Right atrium auricular region (tissue), 2 donors: ENCODE results near the gene LARGE2. TPM values are rescaled to one million over a fixed set of nuclear protein-coding genes. Genes with fewer than 3 reads are reported as not detected.
A peak's percentile ranks its signal among the peaks of the same experiment; 100 is the strongest.

Experiments used
- DNase-seq: peaks from one replicate; pipeline ENCODE4 v3.0.0-alpha.2; 2019; ENCODE audit warnings: low spot score
- H3K27ac ChIP-seq, 2 donors: fragments of 200-600 bp; sonication (generic); 1 replicate in 1 of 2; 2 replicates in 1 of 2; pipeline ENCODE4 v1.5.1; 2016 to 2019
- H3K27me3 ChIP-seq, 2 donors: fragments of 200-600 bp; sonication (generic); one replicate each; pipeline versions ENCODE4 v1.5.1 to v1.6.0; 2017 to 2019
- H3K36me3 ChIP-seq: fragments of 200-600 bp; sonication (generic); one replicate; pipeline ENCODE4 v1.5.1; 2016
- H3K4me1 ChIP-seq, 2 donors: fragments of 200-600 bp; sonication (generic); one replicate each; pipeline versions ENCODE4 v1.5.1 to v1.6.0; 2017 to 2019
- H3K4me3 ChIP-seq, 2 donors: fragments of 200-600 bp; sonication (generic); 1 replicate in 1 of 2; 2 replicates in 1 of 2; pipeline ENCODE4 v1.5.1; 2017 to 2019; ENCODE audit warnings: mild to moderate bottlenecking in 1 of 2, moderate library complexity in 1 of 2
- H3K9me3 ChIP-seq, 2 donors: fragments of 200-600 bp; sonication (generic); one replicate each; pipeline ENCODE4 v1.5.1; 2019
- CTCF ChIP-seq, 2 donors: fragments of 200-600 bp; sonication (generic); IDR thresholded peaks; one replicate each; pipeline ENCODE4 v1.5.1; 2019; ENCODE audit warnings: antibody characterized with exemption in 2 of 2
- total RNA-seq, 2 donors: library from RNA; depleted of rRNA; stranded (reverse); fragments of >200 nt; gene quantifications; one replicate each; pipeline ENCODE4 v1.1.0, GENCODE V29; 2016

LARGE2 gene
- total RNA-seq, 2 donors from 2014 or later: 0.51 TPM; not detected in 1

GRCh38 chr11:45880772-45881570, 41.5 kb upstream of the LARGE2 start:
- peaks cover 60% of the 10 kb centered on the region for H3K36me3 ChIP-seq
- H3K9me3 ChIP-seq: no peaks in the 10 kb centered on the region
- H3K4me1 ChIP-seq: peaks cover 0 to 13% of the 10 kb centered on the region in 2 donors
- TF ChIP-seq CTCF (IDR thresholded peaks at IDR 0.05): no peak
- no peak for DNase-seq
- no peaks in the 10 kb centered on the region for H3K27me3 ChIP-seq
- no peak overlapping the region for H3K4me3 ChIP-seq
- no peak overlapping the region for H3K27ac ChIP-seq

- H3K9me3 ChIP-seq: no peaks in the 10 kb centered on the region
- H3K4me3 ChIP-seq: no peak overlapping the region
- H3K36me3 ChIP-seq: peaks cover 52% of the 10 kb centered on the region
- H3K4me1 ChIP-seq: peaks cover 0 to 14% of the 10 kb centered on the region in 2 donors
- no peaks in the 10 kb centered on the region for H3K27me3 ChIP-seq
- TF ChIP-seq CTCF (IDR thresholded peaks at IDR 0.05): no peak
- no peak overlapping the region for H3K27ac ChIP-seq
- DNase-seq: no peak
Observed at GRCh38 chr11:45881708-45882368, 40.6 kb upstream of the LARGE2 start.

- no peak overlapping the region for H3K27ac ChIP-seq
- no peak for TF ChIP-seq CTCF (IDR thresholded peaks at IDR 0.05)
- no peaks in the 10 kb centered on the region for H3K27me3 ChIP-seq
- H3K9me3 ChIP-seq: no peaks in the 10 kb centered on the region
- peaks cover 0 to 14% of the 10 kb centered on the region in 2 donors for H3K4me1 ChIP-seq
- peaks cover 33% of the 10 kb centered on the region for H3K36me3 ChIP-seq
- no peak for DNase-seq
- no peak overlapping the region for H3K4me3 ChIP-seq
Observed at GRCh38 chr11:45884596-45885185, 37.8 kb upstream of the LARGE2 start.

- Histone ChIP-seq H3K4me3 (peak within 1 kb of the TSS; percentile 39 to 62), H3K9me3 (no peaks in the 10 kb centered on the region), H3K27ac (no peak within 1 kb of the TSS), H3K36me3 (peaks cover 26% of the 10 kb centered on the region), H3K4me1 (peaks cover 0 to 14% of the 10 kb centered on the region in 2 donors), H3K27me3 (no peaks in the 10 kb centered on the region)
- DNase-seq: no peak
- TF ChIP-seq CTCF (IDR thresholded peaks at IDR 0.05): no peak
Observed at GRCh38 chr11:45885274-45885920, 37.1 kb upstream of the LARGE2 start, which contains the start of gene MAPK8IP1. TSS of gene MAPK8IP1 (plus strand) at chr11:45885651. CDS start at chr11:45885821, 170 bp downstream.

- DNase-seq: no peak
- Histone ChIP-seq H3K36me3 (peaks cover 18% of the 10 kb centered on the region), H3K27ac (no peak overlapping the region), H3K4me1 (peaks cover 0 to 14% of the 10 kb centered on the region in 2 donors), H3K9me3 (no peaks in the 10 kb centered on the region), H3K4me3 (peak overlapping the region; percentile 39 to 62), H3K27me3 (no peaks in the 10 kb centered on the region)
- TF ChIP-seq CTCF (IDR thresholded peaks at IDR 0.05): no peak
Observed at GRCh38 chr11:45885921-45886721, 36.3 kb upstream of the LARGE2 start.
